ENCODE results near the gene HMGA1. TPM values are rescaled to one million over a fixed set of nuclear protein-coding genes. Genes with fewer than 3 reads are reported as not detected.
"Not testable (repeated sequence)": the region's sequence is repeated elsewhere in the genome, so short reads cannot be mapped to it uniquely, and the experiment has no call there.

HMGA1 gene
- total RNA-seq, 1 experiment from 2014 or later: 265 TPM

- in situ Hi-C loops (cut with HindIII; ENCODE audit: low pct_unique_long_range_greater_than_20kb, low sequenced_read_pairs): no loop called here
- DNase-seq (ENCODE audit: low read depth): peak; percentile 68
Observed at GRCh38 chr6:34237722-34238584, 1.3 kb downstream of the HMGA1 start.

GRCh38 chr6:34238585-34239499, 2.2 kb downstream of the HMGA1 start:
- in situ Hi-C loops (cut with HindIII; ENCODE audit: low pct_unique_long_range_greater_than_20kb, low sequenced_read_pairs): no loop called here
- DNase-seq (ENCODE audit: low read depth): peak; percentile 37

DNA sequence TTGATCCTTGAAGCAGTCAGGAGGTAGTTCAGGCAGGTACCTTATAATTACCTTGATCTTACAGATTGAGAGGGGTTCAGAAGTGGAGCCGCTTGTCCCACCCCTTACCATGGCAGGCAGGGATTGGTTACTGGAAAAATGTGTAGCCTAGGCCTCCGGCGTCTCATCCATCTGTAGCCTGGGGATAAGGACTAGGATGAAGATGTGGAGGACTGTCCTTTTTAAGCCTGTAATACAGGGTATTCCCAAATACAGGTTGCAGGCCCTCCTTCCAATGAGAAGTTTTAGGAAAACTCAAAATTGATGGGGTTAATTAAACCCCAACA, 2.8 kb downstream of the HMGA1 start:
- no peak for DNase-seq (ENCODE audit: low read depth)
- in situ Hi-C loops (cut with HindIII; ENCODE audit: low pct_unique_long_range_greater_than_20kb, low sequenced_read_pairs): no loop called here

DNA sequence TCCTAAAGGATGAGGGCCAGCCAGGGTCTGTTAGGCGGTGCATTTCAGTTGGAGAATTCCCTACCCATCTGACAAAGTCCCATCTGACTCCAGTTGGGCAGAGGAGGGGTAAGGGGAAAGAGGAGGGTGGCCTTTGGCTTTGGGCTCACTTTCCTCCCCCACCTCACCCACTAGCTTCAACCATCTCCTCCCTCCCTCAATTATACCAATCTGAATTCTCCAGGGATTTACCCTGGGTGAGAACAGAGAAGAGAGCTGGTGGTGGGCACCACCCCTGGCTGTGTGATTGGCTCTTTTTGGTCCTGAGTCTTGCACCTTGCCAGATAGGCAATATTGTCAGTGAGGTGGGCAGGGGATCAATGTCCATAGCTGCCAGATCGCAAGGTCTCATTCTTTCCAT, 3.2 kb downstream of the HMGA1 start:
- in situ Hi-C loops (cut with HindIII; ENCODE audit: low pct_unique_long_range_greater_than_20kb, low sequenced_read_pairs): no loop called here
- DNase-seq (ENCODE audit: low read depth): no peak

- in situ Hi-C loops (cut with HindIII; ENCODE audit: low pct_unique_long_range_greater_than_20kb, low sequenced_read_pairs): no loop called here
Observed at GRCh38 chr6:34240329-34241248, 3.9 kb downstream of the HMGA1 start.

DNA sequence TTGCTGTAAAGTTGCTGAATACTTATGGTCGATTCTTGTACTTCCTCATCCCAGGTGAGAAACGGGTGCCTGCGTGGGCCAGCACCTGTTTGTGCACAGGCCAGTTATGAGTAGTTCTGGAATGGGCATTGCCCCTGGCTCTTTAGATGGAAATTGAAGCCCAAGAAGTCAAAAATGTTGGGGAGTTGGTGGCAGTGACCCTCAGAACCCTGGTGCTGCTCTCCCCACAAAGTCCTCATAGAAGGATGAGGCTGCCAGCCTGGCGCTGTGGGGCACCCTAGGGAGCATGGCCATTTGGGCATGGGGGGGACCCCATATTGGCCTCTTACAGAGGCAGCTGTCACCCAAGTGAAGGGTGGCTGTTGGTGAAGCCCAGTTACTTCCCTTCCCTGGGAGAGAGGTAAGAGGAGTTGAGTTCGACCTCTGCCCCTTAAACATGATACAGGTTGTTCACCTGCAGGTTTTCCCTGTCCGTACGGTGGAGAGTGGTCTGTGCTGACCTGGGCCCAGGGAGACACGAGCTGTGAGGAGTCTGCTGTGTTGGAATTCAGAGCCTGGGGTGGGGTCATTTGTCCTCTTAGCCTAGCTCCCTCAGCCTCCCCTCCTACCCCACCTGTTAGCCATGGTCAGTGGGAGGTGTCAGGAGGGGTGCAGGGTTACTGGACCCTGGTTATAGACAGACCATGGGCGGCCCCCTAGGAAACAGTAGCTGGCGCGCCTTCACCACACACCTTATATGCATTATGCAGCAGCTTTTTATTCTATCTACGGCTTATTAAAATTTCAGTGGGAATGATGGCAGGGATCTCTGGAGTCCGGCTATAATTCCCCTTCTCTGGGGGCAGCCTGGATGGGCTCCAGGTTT, 4.9 kb downstream of the HMGA1 start:
- DNase-seq (ENCODE audit: low read depth): no peak
- in situ Hi-C loops (cut with HindIII; ENCODE audit: low pct_unique_long_range_greater_than_20kb, low sequenced_read_pairs): no loop called here

More at GRCh38 chr6:34240329-34241248, 3.9 kb downstream of the HMGA1 start:
- DNase-seq (ENCODE audit: low read depth): no peak

DNA sequence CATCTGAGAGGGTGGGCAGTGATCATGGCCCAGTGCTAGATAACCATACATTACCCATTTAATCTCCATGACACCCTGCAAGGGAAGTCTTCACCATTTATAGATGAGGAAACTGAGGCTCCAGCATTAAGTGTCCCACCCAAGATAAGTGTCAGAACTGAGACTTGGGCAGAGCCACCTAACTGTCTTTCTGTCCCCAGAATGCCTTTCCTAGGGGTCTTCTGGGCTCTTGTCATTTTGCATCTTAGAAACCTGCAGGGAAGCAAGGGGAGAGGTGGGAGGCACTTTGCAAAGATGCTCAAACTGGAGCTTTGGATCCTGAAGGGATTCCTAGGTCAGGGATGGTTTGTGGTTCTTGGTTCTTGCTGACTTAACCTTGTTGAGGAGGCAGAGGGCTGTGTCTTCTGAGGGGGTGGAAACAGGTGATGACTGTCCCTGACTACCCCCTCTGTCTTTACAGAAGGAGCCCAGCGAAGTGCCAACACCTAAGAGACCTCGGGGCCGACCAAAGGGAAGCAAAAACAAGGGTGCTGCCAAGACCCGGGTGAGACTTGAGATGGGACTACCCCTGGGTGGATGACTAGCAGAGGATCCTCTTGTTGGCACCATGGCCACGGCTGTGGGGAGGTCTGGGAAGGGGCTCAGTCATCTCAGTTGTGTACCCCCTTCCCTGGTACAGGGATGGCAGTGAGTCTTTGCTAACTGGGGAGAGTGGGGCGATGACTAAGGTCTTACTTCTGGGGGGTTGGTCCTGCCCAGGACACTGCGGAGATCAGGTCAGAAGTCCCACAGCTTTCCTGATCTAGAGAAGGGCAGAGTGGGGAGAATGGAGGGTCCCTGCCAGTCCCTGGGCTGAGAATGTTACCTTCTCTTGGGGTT, 5.8 kb downstream of the HMGA1 start:
- no peak for DNase-seq (ENCODE audit: low read depth)
- in situ Hi-C loops (cut with HindIII; ENCODE audit: low pct_unique_long_range_greater_than_20kb, low sequenced_read_pairs): no loop called here

GRCh38 chr6:34243131-34243771, 6.6 kb downstream of the HMGA1 start:
- DNase-seq (ENCODE audit: low read depth): peak; percentile 68
- in situ Hi-C loops (cut with HindIII; ENCODE audit: low pct_unique_long_range_greater_than_20kb, low sequenced_read_pairs): no loop called here

DNA sequence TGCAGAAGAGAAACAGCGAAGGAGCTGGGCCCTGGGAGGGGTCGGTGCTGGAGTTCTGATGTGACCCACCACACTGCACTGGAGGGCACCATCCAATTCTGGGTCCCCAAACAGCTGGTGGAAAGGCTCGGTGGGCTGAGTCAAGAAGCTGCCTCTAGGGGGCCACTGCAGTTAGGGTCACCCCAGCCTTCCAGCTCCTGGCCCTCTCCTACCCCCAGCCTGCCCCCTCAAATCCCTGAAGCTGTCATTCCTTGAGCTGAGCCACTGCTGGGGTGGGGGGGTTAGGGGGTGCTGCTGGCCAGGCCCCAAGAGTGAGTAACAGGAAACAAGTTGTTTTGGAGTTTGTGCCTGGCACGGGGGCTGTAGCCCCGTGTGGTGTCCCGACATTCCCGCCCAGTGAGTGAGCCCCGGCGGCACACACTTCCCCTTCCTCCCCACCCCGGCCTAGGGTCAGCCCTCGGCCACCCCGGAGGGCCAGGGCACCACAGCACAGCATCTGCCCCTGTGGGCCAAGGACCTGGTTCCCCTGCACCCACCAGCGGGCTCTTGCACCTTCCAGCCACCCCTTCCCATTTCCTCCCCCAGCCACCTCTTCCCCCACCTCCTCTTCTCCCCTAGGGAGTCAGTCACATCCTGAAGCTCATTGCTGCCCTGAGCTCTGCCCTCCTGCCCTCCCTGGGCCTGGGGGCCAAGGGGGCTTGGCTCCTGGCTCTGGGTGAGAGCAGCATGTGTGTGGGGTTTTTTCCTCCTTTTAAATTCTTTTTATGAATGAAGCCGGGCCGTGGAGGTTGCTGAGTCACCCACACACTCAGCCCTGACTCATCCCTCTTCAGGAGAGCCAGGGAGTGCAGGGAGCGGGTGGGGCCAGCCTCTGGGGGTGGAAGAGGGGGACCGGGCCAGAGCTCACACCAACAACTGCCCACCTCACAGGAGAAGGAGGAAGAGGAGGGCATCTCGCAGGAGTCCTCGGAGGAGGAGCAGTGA, 7.5 kb downstream of the HMGA1 start:
- in situ Hi-C loops (cut with HindIII; ENCODE audit: low pct_unique_long_range_greater_than_20kb, low sequenced_read_pairs): no loop called here
- peak; percentile 98 for DNase-seq (ENCODE audit: low read depth)

DNA sequence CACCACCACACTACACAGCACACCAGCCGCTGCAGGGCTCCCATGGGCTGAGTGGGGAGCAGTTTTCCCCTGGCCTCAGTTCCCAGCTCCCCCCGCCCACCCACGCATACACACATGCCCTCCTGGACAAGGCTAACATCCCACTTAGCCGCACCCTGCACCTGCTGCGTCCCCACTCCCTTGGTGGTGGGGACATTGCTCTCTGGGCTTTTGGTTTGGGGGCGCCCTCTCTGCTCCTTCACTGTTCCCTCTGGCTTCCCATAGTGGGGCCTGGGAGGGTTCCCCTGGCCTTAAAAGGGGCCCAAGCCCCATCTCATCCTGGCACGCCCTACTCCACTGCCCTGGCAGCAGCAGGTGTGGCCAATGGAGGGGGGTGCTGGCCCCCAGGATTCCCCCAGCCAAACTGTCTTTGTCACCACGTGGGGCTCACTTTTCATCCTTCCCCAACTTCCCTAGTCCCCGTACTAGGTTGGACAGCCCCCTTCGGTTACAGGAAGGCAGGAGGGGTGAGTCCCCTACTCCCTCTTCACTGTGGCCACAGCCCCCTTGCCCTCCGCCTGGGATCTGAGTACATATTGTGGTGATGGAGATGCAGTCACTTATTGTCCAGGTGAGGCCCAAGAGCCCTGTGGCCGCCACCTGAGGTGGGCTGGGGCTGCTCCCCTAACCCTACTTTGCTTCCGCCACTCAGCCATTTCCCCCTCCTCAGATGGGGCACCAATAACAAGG, 8.5 kb downstream of the HMGA1 start:
- in situ Hi-C loops (cut with HindIII; ENCODE audit: low pct_unique_long_range_greater_than_20kb, low sequenced_read_pairs); DNase-seq (ENCODE audit: low read depth): not testable (repeated sequence)

GRCh38 chr6:34245761-34246140, 9.1 kb downstream of the HMGA1 start:
- DNase-seq (ENCODE audit: low read depth); in situ Hi-C loops (cut with HindIII; ENCODE audit: low pct_unique_long_range_greater_than_20kb, low sequenced_read_pairs): not testable (repeated sequence)

- DNase-seq (ENCODE audit: low read depth): no peak
- in situ Hi-C loops (cut with HindIII; ENCODE audit: low pct_unique_long_range_greater_than_20kb, low sequenced_read_pairs): no loop called here
Observed at GRCh38 chr6:34246249-34246562, 9.5 kb downstream of the HMGA1 start.

DNA sequence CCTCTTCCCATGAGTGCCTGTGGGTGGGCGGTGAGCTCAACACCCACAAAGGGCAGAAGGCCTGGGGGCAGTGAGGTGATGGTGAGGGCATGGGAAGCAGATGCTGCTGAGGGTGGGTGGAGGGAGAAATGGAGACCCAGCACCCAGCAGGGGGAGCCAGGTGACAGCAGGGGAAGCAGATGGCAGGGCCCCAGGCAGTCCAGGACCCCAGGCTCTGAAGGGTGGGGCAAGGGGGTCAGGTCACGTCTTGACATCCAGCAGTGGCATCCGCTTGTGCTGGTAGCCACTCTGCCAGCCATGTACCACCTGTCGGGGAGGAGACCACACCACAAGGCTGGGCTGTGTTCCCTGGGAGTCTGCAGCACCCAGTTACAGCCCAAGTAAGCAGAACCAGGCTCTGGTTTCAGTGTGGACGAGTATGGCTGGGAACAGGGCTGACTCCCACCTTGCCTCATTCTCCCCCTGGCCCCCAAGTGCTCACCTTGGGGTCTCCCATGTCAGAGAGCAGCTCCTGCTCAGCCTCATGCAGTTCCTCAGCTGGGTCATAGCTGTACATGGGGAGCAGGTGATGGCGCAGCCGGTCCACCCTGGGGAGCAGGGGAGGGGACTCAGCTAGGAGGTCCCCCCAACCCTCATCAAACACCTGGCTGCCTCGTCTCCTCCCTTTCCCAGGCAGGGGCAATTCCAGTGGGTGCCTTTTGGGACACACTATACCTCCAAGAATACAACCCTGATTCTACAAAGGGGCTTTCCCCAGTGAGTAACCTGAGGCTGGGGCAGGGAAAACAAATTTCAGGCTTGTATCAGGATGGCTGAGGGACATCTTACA, 10.1 kb downstream of the HMGA1 start:
- DNase-seq (ENCODE audit: low read depth): peak; percentile 62
- in situ Hi-C loops (cut with HindIII; ENCODE audit: low pct_unique_long_range_greater_than_20kb, low sequenced_read_pairs): no loop called here

Data from Caki2 (cell line).